Peyer's patch (tissue), 4 donors: ENCODE measurements around the gene TMCC1. TPM values are rescaled to one million over a fixed set of nuclear protein-coding genes. Genes with fewer than 3 reads are reported as not detected.

Experiments
- DNase-seq, 3 donors: peaks; one replicate each; pipeline ENCODE4 v3.0.0-alpha.2; 2017 to 2019
- H3K27ac ChIP-seq, 4 donors: fragments of 200-600 bp; sonication (generic); one replicate each; pipeline ENCODE4 v1.5.1; 2016 to 2019
- H3K27me3 ChIP-seq, 2 donors: fragments of 200-600 bp; sonication (generic); one replicate each; pipeline ENCODE4 v1.5.1; 2019
- H3K36me3 ChIP-seq, 3 donors: fragments of 200-600 bp; sonication (generic); one replicate each; pipeline ENCODE4 v1.5.1; 2016 to 2019
- H3K4me1 ChIP-seq, 4 donors: fragments of 200-600 bp; sonication (generic); one replicate each; pipeline ENCODE4 v1.5.1; 2016 to 2019
- H3K4me3 ChIP-seq, 4 donors: fragments of 200-600 bp; sonication (generic); 1 replicate in 3 of 4; 2 replicates in 1 of 4; pipeline ENCODE4 v1.5.1; 2016 to 2019; ENCODE audit warnings: mild to moderate bottlenecking in 1 of 4
- H3K9me3 ChIP-seq, 4 donors: fragments of 200-600 bp; sonication (generic); one replicate each; pipeline ENCODE4 v1.5.1; 2016 to 2019; ENCODE audit warnings: mild to moderate bottlenecking in 1 of 4
- POLR2A ChIP-seq, 2 donors: fragments of 450-650 bp; IDR thresholded peaks; one replicate each; pipeline ENCODE4 v1.5.1; 2017; ENCODE audit warnings: antibody characterized with exemption in 2 of 2, mild to moderate bottlenecking in 2 of 2, moderate library complexity in 2 of 2
- total RNA-seq, 4 donors: library from RNA; depleted of rRNA; stranded (reverse); fragments of >200 nt; gene quantifications; one replicate each; pipeline ENCODE4 v1.1.0, GENCODE V29; 2016
- TF ChIP-seq, protein P1 (sequence below), 6 experiments: fragments of 450-650 bp in 4 of 6; fragments of 200-600 bp in 2 of 6; sonication (generic) in 1 of 6; IDR thresholded peaks; one replicate each; pipeline ENCODE4 v1.5.1; 2017 to 2019; ENCODE audit warnings: antibody characterized with exemption in 6 of 6, mild to moderate bottlenecking in 3 of 6, moderate library complexity in 1 of 6

Gene TMCC1
- total RNA-seq, 4 donors from 2014 or later = 12.9 to 33.1 (median 23.7) TPM

- Histone ChIP-seq H3K4me1 (no peaks in the 10 kb centered on the region), H3K27ac (peak overlapping the region in 1 of 4 donors; percentile 3), H3K27me3 (no peaks in the 10 kb centered on the region), H3K4me3 (no peak overlapping the region), H3K9me3 (no peaks in the 10 kb centered on the region), H3K36me3 (no peaks in the 10 kb centered on the region)
- TF ChIP-seq POLR2A (IDR thresholded peaks at IDR 0.05) = no peak
- TF ChIP-seq, protein P1, sequence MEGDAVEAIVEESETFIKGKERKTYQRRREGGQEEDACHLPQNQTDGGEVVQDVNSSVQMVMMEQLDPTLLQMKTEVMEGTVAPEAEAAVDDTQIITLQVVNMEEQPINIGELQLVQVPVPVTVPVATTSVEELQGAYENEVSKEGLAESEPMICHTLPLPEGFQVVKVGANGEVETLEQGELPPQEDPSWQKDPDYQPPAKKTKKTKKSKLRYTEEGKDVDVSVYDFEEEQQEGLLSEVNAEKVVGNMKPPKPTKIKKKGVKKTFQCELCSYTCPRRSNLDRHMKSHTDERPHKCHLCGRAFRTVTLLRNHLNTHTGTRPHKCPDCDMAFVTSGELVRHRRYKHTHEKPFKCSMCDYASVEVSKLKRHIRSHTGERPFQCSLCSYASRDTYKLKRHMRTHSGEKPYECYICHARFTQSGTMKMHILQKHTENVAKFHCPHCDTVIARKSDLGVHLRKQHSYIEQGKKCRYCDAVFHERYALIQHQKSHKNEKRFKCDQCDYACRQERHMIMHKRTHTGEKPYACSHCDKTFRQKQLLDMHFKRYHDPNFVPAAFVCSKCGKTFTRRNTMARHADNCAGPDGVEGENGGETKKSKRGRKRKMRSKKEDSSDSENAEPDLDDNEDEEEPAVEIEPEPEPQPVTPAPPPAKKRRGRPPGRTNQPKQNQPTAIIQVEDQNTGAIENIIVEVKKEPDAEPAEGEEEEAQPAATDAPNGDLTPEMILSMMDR (IDR thresholded peaks at IDR 0.05) = no peak
- DNase-seq = peak in 1 of 3 donors; percentile 58
These were observed 169.8 kb downstream of the TMCC1 start for GRCh38 chr3:129723558-129724324.

GRCh38 chr3:129722527-129722926 lies 171.0 kb downstream of the TMCC1 start:
- no peaks in the 10 kb centered on the region for H3K9me3 ChIP-seq

GRCh38 chr3:129718201-129718600 lies 175.3 kb downstream of the TMCC1 start:
- DNase-seq = no peak
- TF ChIP-seq POLR2A (IDR thresholded peaks at IDR 0.05) = no peak
- TF ChIP-seq, protein P1 (IDR thresholded peaks at IDR 0.05) = no peak
- Histone ChIP-seq H3K27me3 (no peaks in the 10 kb centered on the region), H3K9me3 (no peaks in the 10 kb centered on the region), H3K27ac (no peak overlapping the region), H3K36me3 (no peaks in the 10 kb centered on the region), H3K4me3 (no peak overlapping the region), H3K4me1 (no peaks in the 10 kb centered on the region)

More at GRCh38 chr3:129722527-129722926, 171.0 kb downstream of the TMCC1 start:
- Histone ChIP-seq H3K4me3 (no peak overlapping the region), H3K27ac (no peak overlapping the region), H3K27me3 (no peaks in the 10 kb centered on the region), H3K36me3 (no peaks in the 10 kb centered on the region), H3K4me1 (no peaks in the 10 kb centered on the region)
- DNase-seq = no peak
- TF ChIP-seq POLR2A (IDR thresholded peaks at IDR 0.05) = no peak
- TF ChIP-seq, protein P1 (IDR thresholded peaks at IDR 0.05) = no peak

- H3K4me1 ChIP-seq = no peaks in the 10 kb centered on the region
- H3K27ac ChIP-seq = no peak overlapping the region
- DNase-seq = no peak
- no peaks in the 10 kb centered on the region for H3K36me3 ChIP-seq
- no peaks in the 10 kb centered on the region for H3K27me3 ChIP-seq
- no peak overlapping the region for H3K4me3 ChIP-seq
- no peak for TF ChIP-seq POLR2A (IDR thresholded peaks at IDR 0.05)
- TF ChIP-seq, protein P1 (IDR thresholded peaks at IDR 0.05) = no peak
- H3K9me3 ChIP-seq = no peaks in the 10 kb centered on the region
These were observed 177.7 kb downstream of the TMCC1 start for GRCh38 chr3:129715854-129716253.

DNA sequence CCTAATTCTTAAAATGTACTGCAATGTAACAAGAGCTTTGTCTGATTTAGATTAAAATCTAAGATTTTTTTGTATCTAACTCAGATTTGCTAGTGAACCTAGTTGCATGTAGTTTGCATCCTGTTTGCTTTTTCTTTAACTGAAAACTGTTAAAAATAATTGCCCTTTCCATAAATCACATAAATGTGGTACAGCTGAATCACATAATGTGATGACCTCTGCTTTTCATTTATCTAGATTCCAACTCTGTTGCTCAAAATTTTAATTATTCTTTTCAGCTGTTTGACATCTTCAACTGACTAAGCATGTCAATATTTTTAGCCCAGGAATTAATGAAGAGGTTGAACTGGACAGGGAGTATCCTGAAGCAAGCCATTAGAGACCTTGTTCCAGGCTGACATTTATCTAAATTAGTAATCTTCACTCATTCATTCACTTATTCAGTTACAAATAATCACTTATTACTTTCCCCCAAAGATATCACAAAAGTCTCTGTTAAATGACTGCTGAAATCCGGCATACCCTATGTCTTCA lies 185.1 kb downstream of the TMCC1 start:
- Histone ChIP-seq H3K27ac (no peak overlapping the region), H3K4me1 (no peaks in the 10 kb centered on the region), H3K27me3 (no peaks in the 10 kb centered on the region), H3K4me3 (no peak overlapping the region), H3K9me3 (no peaks in the 10 kb centered on the region), H3K36me3 (no peaks in the 10 kb centered on the region)
- TF ChIP-seq, protein P1 (IDR thresholded peaks at IDR 0.05) = no peak
- no peak for TF ChIP-seq POLR2A (IDR thresholded peaks at IDR 0.05)
- DNase-seq = no peak
